ENCODE measurements around the gene EYA4.
A peak's percentile ranks its signal among the peaks of the same experiment; 100 is the strongest.
"Not testable (repeated sequence)": the region's sequence is repeated elsewhere in the genome, so short reads cannot be mapped to it uniquely, and the experiment has no call there.

EYA4 gene

GRCh38 chr6:133523816-133524215 is 282.7 kb downstream of the EYA4 start:
- no peak for DNase-seq (ENCODE audit: low read depth, low spot score)

- no peak for DNase-seq (ENCODE audit: low read depth, low spot score)
Measured at GRCh38 chr6:133526436-133526835, 285.3 kb downstream of the EYA4 start.

GRCh38 chr6:133528566-133528965 is 287.4 kb downstream of the EYA4 start:
- no peak for DNase-seq (ENCODE audit: low read depth, low spot score)

GRCh38 chr6:133532908-133533307 is 291.8 kb downstream of the EYA4 start:
- no peak for DNase-seq (ENCODE audit: low read depth, low spot score)

- no peak for DNase-seq (ENCODE audit: low read depth, low spot score)
Measured at GRCh38 chr6:133539502-133540259, 298.5 kb downstream of the EYA4 start.

- no peak for DNase-seq (ENCODE audit: low read depth, low spot score)
Measured at GRCh38 chr6:133540361-133540760, 299.2 kb downstream of the EYA4 start.

- no peak for DNase-seq (ENCODE audit: low read depth, low spot score)
Measured at GRCh38 chr6:133541040-133541439, 299.9 kb downstream of the EYA4 start.

GRCh38 chr6:133542056-133542821 is 301.1 kb downstream of the EYA4 start:
- no peak for DNase-seq (ENCODE audit: low read depth, low spot score)

GRCh38 chr6:133544419-133544818 is 303.3 kb downstream of the EYA4 start:
- no peak for DNase-seq (ENCODE audit: low read depth, low spot score)

- no peak for DNase-seq (ENCODE audit: low read depth, low spot score)
Measured at GRCh38 chr6:133546098-133546497, 304.9 kb downstream of the EYA4 start.

- no peak for DNase-seq (ENCODE audit: low read depth, low spot score)
Measured at GRCh38 chr6:133547136-133547535, 306.0 kb downstream of the EYA4 start.

- DNase-seq (ENCODE audit: low read depth, low spot score) = no peak
Measured at GRCh38 chr6:133548423-133549159, 307.4 kb downstream of the EYA4 start.

- DNase-seq (ENCODE audit: low read depth, low spot score) = no peak
Measured at GRCh38 chr6:133549371-133549801, 308.2 kb downstream of the EYA4 start.

- no peak for DNase-seq (ENCODE audit: low read depth, low spot score)
Measured at GRCh38 chr6:133550026-133550425, 308.9 kb downstream of the EYA4 start.

- DNase-seq (ENCODE audit: low read depth, low spot score) = no peak
Measured at GRCh38 chr6:133551436-133551835, 310.3 kb downstream of the EYA4 start.

GRCh38 chr6:133551847-133552341 is 310.7 kb downstream of the EYA4 start:
- DNase-seq (ENCODE audit: low read depth, low spot score) = peak; percentile 97

- DNase-seq (ENCODE audit: low read depth, low spot score) = peak; percentile 21
Measured at GRCh38 chr6:133553652-133554051, 312.5 kb downstream of the EYA4 start.

- DNase-seq (ENCODE audit: low read depth, low spot score) = not testable (repeated sequence)
Measured at GRCh38 chr6:133554121-133554520, 313.0 kb downstream of the EYA4 start.

- no peak for DNase-seq (ENCODE audit: low read depth, low spot score)
Measured at GRCh38 chr6:133555685-133556084, 314.5 kb downstream of the EYA4 start.

- no peak for DNase-seq (ENCODE audit: low read depth, low spot score)
Measured at GRCh38 chr6:133559926-133560325, 318.8 kb downstream of the EYA4 start.

GRCh38 chr6:133567636-133568035 is 326.5 kb downstream of the EYA4 start:
- no peak for DNase-seq (ENCODE audit: low read depth, low spot score)

Data from brain pericyte (primary cell).